PC-9 (cell line): ENCODE results near the gene CEP83.

ENCODE experiments used
- EZH2 ChIP-seq: fragments of 200-600 bp; sonication (generic); IDR thresholded peaks from 2 replicates; pipeline ENCODE4 v1.8.0; 2017; ENCODE audit warnings: antibody characterized with exemption, low read depth
- TF ChIP-seq, protein P1 (sequence below): fragments of 200-600 bp; sonication (generic); conservative IDR thresholded peaks from 2 replicates; pipeline ENCODE4 v1.6.1; 2017; ENCODE audit warnings: mixed run types, antibody characterized with exemption, mild to moderate bottlenecking, moderate library complexity

- TF ChIP-seq, protein P1, sequence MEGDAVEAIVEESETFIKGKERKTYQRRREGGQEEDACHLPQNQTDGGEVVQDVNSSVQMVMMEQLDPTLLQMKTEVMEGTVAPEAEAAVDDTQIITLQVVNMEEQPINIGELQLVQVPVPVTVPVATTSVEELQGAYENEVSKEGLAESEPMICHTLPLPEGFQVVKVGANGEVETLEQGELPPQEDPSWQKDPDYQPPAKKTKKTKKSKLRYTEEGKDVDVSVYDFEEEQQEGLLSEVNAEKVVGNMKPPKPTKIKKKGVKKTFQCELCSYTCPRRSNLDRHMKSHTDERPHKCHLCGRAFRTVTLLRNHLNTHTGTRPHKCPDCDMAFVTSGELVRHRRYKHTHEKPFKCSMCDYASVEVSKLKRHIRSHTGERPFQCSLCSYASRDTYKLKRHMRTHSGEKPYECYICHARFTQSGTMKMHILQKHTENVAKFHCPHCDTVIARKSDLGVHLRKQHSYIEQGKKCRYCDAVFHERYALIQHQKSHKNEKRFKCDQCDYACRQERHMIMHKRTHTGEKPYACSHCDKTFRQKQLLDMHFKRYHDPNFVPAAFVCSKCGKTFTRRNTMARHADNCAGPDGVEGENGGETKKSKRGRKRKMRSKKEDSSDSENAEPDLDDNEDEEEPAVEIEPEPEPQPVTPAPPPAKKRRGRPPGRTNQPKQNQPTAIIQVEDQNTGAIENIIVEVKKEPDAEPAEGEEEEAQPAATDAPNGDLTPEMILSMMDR = no peak
- TF ChIP-seq EZH2 = no peak
Observed at GRCh38 chr12:94305130-94305957, 154.3 kb downstream of the CEP83 start.
